ENCODE data around the gene DR1. TPM values are rescaled to one million over a fixed set of nuclear protein-coding genes. Genes with fewer than 3 reads are reported as not detected.
"Not testable (repeated sequence)": the region's sequence is repeated elsewhere in the genome, so short reads cannot be mapped to it uniquely, and the experiment has no call there.

The DR1 gene
- total RNA-seq, 1 donor from 2014 or later: 24.2 TPM

GRCh38 chr1:93340090-93340489, 5.6 kb upstream of the DR1 start:
- DNase-seq: no peak

GRCh38 chr1:93344484-93344883, 1.2 kb upstream of the DR1 start:
- no peak for DNase-seq

- no peak for DNase-seq
These were observed 648 bp upstream of the DR1 start for GRCh38 chr1:93344886-93345632.

GRCh38 chr1:93346421-93346993, 800 bp downstream of the DR1 start:
- peak; percentile 53 for DNase-seq

- peak; percentile 5 for DNase-seq
These were observed 1.7 kb downstream of the DR1 start for GRCh38 chr1:93347334-93347899.

- peak; percentile 2 for DNase-seq
These were observed 2.5 kb downstream of the DR1 start for GRCh38 chr1:93348104-93348728.

GRCh38 chr1:93349231-93350135, 3.8 kb downstream of the DR1 start:
- peak; percentile 17 for DNase-seq

- DNase-seq: no peak
These were observed 4.6 kb downstream of the DR1 start for GRCh38 chr1:93350322-93350721.

GRCh38 chr1:93350875-93351274, 5.2 kb downstream of the DR1 start:
- no peak for DNase-seq

- DNase-seq: not testable (repeated sequence)
These were observed 5.6 kb downstream of the DR1 start for GRCh38 chr1:93351346-93351745.

- DNase-seq: no peak
These were observed 6.7 kb downstream of the DR1 start for GRCh38 chr1:93352376-93352775.

- DNase-seq: no peak
These were observed 7.6 kb downstream of the DR1 start for GRCh38 chr1:93353286-93353685.

GRCh38 chr1:93354749-93355148, 9.0 kb downstream of the DR1 start:
- no peak for DNase-seq

GRCh38 chr1:93357242-93357641, 11.5 kb downstream of the DR1 start:
- no peak for DNase-seq

- no peak for DNase-seq
These were observed 12.6 kb downstream of the DR1 start for GRCh38 chr1:93358293-93358692.

GRCh38 chr1:93360111-93360510, 14.4 kb downstream of the DR1 start:
- DNase-seq: no peak

GRCh38 chr1:93362237-93362636, 16.5 kb downstream of the DR1 start:
- no peak for DNase-seq

- no peak for DNase-seq
These were observed 20.1 kb downstream of the DR1 start for GRCh38 chr1:93365813-93366212.

- DNase-seq: no peak
These were observed 24.0 kb downstream of the DR1 start for GRCh38 chr1:93369734-93370133.

GRCh38 chr1:93374334-93375106, 28.8 kb downstream of the DR1 start:
- no peak for DNase-seq

- no peak for DNase-seq
These were observed 38.9 kb downstream of the DR1 start for GRCh38 chr1:93384656-93385055.

GRCh38 chr1:93386268-93386667, 40.6 kb downstream of the DR1 start:
- DNase-seq: not testable (repeated sequence)
